GM21723 (cell line): ENCODE results near the gene ZPBP2.
"Not testable (repeated sequence)": the region's sequence is repeated elsewhere in the genome, so short reads cannot be mapped to it uniquely, and the experiment has no call there.

ENCODE experiments used
- ATAC-seq: cut with Tn5 transposase; IDR thresholded peaks from one replicate; pipeline ENCODE4 v1.9.1; 2021; ENCODE audit warnings: mild to moderate bottlenecking, moderate library complexity; ENCODE audit not compliant: unreplicated experiment

Gene ZPBP2, protein sequence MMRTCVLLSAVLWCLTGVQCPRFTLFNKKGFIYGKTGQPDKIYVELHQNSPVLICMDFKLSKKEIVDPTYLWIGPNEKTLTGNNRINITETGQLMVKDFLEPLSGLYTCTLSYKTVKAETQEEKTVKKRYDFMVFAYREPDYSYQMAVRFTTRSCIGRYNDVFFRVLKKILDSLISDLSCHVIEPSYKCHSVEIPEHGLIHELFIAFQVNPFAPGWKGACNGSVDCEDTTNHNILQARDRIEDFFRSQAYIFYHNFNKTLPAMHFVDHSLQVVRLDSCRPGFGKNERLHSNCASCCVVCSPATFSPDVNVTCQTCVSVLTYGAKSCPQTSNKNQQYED

DNA sequence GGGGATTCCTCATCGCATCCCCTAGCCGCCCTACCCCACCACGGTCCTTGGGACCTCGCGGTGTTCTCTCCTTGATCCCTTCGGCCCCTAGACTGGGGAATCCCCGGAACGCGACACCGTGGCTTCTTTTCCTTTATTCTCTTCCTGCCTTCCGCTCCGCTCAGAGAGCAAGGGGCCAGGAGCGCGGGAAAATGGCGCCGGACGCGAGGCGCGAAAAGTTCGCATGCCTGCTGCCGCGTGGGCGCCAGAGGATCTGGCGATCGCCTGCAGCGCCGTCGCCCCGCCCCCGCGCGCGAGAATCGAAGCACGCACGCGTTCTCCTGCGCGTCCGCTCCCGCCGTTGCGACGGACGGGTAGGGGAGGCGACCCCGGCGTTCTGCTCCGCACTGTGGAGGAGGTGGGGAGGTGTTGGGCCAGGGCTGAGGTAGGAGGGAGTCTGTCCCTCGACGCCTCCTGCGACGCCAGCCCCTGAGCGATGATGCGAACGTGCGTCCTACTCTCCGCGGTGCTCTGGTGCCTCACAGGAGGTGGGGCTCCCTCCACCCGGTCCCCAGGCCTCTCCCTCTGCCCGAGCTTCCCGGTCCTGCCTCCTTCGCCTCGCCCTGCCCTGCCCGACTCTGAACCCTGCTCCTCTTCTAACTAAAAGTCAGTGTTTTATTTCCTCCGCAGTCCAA lies at the start of gene ZPBP2:
Gene ZPBP2 (plus strand): TSS at position 323 of the 674 bp plus-strand sequence. CDS start 153 bp downstream, at position 476.
- ATAC-seq = no peak

DNA sequence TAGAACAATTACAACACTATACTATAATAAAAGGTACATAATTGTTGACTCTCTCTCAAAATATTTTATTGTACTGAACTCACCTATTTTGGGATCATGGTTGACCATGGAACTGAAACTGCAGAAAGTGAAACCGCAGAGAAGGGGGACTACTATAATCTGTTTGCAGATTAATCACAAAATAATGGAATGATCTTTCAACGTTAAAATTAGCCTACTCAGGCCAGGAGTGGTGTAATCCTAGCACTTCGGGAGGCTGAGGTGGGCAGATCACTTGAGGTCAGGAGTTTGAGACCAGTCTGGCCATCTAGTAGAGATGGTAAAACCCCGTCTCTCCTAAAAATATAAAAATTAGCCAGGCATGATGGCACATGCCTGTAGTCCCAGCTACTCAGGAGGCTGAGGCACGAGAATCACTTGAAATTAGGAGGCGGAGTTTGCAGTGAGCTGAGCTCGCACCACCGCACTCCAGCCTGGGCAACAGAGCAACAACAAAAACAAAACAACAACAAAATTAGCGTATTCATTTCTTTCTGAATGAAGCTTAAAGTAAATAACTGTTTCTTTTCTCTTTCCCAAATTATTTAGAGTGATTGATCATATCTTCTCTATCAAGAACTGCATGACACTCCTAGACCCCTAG lies 49.5 kb upstream of the ZPBP2 start:
- no peak for ATAC-seq

DNA sequence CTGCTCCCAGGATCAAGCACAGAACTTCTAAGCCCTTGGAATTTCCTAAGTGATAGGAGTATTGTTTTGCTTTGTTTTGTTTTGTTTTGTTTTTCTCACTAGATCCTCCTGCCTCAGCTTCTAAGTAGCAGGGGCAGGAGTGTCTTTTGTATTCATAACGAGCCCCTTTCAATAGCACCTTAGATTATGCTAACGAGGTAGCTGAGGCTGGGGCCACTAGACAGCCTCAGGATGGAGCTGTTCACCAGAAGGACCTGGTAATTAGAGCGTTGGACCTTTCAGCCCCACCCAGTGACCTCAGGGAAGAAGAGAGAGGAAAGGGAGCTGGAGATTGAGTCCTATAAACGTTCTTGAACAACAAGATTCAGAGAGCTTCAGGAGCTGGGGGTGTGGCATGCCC lies 47.5 kb upstream of the ZPBP2 start:
- ATAC-seq = no peak

DNA sequence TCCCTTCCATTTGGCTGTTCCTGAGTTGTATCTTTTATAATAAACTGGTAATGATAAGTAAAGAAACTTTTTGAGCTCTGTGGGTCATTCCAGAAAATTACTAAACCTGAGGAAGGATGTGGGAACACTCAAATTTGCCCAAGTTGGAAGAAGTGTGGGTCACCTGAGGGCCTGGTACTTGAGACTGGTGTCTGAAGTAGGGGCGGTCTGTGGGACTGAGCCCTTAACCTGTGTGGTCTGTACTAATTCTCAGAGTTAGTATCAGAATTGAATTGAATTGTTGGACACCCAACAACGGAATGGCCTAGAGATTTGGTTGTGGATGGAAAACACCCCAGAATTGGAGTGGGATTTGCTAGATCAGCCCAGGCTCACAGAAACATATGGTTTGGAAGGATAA lies 47.0 kb upstream of the ZPBP2 start:
- no peak for ATAC-seq

DNA sequence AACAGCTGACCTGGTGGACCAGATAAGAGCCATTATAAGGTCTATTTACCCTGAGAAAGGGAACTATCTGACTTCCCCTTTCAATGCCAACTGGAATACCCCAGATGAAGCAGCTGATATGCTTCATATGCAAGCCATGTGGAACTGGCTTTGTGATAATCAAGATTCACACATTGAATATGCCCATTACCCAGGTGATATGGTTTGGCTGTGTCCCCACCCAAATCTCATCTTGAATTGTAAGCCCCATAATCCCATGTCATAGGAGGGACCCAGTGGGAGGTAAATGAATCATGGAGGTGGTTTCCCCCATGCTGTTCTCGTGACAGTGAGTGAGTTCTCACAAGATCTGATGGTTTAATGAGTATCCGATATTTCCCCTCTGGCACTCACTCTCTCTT lies 46.0 kb upstream of the ZPBP2 start:
- ATAC-seq = no peak

DNA sequence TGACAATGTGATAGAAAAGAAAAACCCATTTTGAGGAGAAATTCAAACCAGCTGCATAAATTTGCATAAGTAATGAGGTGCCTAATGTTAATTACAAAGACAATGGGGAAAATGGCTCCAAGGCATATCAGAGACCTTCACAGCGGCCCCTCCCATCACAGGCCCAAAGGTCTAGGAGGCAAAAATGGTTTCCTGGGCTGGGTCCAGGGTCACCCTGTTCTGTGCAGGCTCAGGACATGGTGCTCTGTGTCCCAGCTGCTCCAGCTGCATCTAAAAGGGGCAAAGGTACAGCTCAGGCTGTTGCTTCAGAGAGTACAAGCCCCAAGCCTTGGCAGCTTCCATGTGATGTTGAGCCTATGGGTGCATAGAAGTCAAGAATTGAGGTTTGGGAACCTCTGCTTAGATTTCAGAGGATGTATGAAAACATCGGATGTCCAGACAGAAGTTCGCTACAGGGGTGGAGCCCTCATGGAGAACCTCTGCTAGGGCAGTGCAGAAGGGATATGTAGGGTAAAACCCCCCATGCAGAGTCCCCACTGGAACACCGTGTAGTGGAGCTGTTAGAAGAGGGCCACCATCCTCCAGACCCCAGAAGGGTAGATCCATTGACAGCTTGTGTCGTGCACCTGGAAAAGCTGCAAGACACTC lies 44.5 kb upstream of the ZPBP2 start:
- ATAC-seq = no peak

DNA sequence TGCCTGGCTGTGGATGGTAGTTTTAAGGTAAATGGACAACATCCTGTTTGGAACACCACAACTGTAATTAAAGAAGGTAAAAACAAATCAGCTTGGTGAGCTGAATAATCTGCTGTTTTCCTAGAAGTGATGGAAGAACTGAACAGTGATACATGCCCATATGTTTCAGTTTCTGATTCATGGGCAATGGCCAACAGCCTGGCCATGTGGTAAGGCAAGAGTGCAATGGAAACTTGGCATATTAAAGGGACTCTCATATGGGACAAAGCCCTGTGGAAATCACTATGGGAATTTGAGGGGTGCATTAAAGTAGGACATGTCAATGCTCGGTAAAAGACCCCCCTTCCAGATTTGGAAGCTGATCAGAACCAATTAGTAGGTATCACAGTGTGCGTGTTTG lies 41.7 kb upstream of the ZPBP2 start:
- no peak for ATAC-seq

DNA sequence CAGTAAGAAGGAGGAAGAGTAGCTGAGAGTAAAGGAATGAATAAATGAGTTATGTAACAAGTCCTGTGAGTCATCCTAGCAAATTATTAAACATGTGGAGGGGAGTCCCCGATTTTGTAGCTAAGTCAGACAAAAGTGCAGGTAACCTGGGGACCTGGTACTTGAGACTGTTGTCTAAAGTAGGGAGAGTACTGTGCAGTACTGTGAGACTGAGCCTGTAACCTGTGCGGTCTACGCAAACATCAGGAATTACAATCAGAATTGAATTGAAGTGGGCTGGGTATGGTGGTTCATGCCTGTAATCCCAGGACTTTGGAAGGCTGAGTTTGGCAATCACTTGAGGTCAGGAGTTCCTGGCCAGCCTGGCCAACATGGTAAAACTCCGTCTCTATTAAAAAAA lies 39.6 kb upstream of the ZPBP2 start:
- ATAC-seq = no peak

DNA sequence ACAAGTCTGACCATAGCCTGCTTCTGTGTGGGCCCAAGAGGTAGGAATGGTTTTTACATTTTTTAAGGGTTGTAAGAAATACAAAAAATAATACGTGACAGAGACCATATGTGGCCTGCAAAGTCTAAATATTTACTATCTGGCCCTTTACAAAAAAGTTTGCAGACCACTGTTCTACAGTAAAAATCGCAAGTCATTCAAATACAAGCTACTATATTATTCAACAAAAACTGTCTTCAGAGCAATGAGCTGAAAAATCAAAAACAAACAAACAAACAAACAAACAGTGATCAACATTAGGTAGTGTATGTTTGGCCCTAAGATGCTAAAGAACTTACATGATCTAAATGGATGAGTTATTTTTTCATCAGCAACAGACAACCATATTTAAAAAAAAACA lies 36.4 kb upstream of the ZPBP2 start:
- no peak for ATAC-seq

DNA sequence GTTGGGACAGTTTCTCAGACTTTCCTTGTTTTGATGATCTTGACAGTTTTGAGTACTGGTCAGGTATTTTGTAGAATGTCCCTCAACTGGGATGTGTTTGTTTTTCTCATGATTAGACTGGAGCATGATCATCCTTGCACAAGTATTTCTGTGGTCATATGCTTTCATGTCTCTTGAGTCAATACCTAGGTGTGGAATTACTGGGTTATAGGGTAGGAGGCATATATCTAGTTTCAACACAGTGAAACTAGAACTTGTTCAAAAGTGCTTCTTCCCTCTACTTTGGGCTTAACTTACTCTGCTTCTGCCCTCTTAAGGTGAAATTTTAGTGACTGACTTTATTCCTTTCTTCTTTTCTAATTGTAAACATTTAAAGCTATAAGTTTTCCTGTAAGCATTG lies 34.0 kb upstream of the ZPBP2 start:
- no peak for ATAC-seq

DNA sequence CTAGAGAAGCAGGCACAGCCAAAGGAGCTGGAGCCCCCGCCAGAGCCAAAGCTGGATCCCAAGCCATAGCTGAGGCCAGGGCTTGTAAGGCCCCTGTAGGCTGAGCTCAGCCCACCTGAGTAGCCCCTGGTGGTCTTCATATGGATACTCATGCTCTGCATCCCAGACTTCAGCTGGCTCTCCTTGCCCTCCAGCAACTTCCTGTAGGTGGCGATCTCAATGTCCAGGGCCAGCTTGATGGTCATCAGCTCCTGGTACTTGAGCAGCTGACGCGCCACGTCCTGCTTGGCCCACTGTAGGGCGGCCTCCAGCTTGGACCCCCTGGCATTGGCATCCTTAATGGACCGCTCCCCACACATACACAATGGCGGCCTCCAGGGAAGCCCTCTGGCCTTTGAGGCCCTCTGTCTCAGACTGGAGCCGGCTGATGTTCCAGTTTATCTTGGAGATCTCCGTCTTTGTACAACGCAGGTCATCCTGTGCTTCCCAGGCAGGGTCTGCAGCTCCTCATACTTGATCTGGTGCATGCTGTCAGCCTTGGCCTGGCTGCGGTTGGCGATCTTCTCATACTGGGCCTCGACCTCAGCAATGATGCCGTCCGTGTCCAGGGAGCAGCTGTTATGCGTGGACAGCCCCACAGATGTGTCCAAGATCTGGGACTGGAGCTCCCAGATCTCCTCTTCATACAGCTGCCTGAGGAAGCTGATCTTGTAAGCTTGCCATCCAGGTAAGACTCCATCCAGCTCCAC lies 32.8 kb upstream of the ZPBP2 start:
- ATAC-seq = no peak

DNA sequence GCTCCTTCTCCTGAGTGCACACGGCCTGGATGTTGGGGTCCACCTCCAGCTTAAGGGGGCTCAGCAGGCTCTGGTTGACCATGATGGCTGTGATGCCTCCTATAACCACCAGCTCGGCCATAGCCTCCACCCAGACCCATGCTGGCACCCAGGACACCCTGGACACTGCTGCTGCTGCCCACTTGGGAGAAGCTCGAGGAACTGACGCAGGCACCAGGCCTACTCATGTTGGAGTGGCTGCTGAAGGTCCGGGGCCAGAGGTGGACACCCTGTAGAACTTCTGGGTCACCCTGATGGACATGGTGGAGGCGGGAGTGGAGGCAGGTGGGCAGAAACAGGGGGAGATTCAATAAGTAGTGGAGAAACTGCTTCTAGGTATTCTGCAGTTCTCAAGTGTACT lies 31.9 kb upstream of the ZPBP2 start:
- no peak for ATAC-seq

DNA sequence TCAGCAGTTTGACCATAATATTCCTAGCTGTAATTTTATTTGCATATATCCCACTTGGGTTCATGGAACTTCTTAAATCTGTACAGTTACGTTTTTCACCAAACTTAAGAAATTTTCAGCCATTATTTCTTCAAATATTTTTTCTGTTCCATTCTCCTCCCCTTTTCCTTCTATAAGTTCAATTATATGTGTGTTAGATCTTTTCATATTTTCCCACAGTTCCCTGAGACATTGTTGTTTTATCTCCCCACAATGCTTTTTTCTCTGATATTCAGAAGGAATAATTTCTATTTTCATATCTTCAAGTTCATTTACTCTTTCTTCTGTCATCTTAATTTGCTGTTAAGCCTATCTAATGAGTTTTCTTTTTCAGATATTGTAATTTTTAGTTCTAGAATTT lies 29.9 kb upstream of the ZPBP2 start:
- ATAC-seq = no peak

DNA sequence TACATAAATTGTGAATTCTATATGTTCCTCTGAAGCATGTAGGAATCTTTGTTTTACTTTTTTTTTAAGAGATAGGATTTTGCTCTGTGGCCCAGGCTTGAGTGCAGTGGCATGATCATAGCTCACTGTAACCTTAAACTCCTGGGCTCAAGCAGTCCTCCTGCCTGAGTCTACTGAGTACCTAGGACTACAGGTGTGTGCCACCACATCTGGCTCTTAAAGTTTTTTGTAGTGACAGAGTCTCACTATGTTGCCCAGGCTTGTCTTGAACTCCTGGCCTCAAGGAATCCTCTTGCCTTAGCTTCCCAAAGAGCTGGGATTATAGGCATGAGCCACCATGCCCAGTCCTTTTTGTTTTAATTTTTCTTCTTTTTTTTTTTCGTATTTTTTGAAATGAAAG lies 29.2 kb upstream of the ZPBP2 start:
- no peak for ATAC-seq

DNA sequence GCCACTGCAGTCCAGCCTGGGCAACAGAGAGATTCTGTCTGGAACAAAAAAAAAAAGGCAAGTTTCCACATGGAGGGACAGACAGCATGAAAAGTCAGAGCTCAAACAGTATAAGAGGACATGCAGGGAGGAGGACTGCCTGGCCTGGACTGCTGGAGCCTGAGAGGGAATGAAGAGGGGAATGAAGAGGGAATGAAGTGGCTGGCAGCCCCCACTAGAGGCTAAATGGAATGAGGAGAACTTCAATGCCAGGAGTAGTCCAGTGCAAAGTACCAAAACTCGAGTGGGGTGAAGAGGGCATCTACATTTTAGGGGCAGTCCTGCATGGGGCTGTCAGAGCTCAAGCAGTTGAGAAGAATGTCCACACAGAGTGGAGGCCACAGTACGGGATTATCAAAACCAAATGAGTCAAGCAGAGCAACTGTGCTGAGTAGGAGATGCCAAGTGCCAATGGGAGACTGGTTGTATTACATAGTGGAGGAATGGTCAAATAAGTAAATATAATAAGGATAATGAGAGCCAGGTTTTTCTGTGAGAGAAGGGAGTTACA lies 26.8 kb upstream of the ZPBP2 start:
- no peak for ATAC-seq

DNA sequence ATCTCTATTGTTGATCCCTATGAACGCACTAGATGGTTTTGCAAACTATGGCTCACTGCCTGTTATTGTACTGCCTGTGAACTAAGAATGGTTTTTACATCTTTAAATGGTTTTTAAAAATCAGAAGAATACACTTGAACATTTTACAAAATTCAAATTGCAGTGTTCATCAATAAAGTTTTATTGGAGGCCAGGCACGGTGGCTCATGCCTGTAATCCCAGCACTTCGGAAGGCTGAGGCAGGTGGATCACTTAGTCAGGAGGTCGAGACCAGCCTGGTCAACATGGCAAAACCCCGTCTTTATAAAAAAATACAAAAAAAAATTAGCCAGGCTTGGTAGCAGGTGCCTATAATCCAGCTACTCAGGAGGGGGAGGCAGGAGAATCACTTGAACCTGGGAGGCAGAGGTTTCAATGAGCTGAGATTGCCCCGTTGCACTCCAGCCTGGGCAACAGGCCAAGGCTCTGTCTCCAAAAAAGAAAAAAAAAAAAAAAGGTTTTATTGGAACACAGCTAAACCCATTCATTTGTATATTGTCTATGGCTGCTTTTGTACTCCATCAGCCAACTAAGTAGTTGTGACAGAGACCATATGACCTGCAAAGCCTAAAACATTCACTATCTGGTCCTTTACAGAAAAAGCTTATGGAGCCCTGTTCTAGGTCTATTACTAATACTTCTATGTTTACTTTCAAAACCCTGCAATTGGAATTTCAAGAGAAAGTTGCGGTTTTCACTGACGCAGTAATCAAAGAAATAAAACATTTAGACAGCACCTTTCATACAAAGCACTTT lies 22.8 kb upstream of the ZPBP2 start:
- no peak for ATAC-seq

DNA sequence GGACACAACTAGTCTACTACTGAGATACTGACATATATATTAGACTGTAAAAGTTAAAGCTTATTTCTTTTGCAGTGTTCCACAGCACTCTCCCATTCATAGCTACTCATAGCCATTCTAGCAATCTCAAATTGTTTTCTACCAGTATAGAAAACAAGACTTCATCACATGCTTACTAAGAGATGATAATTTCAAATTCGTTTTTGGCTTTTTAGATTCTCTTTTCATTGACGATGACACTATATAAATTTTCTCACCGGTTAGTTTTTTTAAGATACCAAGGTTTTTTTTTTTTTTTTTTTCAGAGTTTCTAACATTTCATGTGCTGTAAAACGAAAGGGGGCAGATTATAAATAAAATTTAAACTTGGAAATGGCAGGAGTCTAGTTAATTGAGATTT lies 21.8 kb upstream of the ZPBP2 start:
- ATAC-seq = no peak

DNA sequence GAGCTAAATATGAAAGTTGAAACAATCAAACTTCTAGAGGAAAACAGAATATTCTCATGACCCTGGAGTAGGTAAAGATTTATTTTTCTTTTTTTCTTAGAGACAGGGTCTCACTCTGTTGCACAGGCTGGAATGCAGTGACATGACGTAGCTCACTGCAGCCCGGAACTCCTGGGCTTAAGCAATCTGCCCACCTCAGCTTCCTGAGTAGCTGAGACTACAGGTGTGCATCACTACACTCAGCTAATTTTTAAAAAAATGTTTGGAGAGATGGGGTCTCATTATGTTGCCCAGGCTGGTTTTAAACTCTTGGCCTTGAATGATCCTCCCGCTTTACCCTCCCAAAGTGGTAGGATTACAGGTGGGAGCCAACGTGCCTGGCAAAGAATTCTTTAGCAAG lies 19.4 kb upstream of the ZPBP2 start:
- no peak for ATAC-seq

DNA sequence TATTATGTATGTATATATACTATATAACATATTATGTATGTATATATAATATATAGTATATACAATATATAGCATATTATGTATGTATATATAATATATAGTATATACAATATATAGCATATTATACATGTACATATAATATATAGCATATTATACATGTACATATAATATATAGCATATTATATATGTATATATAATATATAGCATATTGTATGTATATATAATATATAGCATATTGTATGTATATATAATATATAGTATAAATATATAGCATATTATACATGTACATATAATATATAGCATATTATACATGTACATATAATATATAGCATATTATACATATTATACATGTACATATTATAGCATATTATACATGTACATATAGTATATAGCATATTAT lies 17.8 kb upstream of the ZPBP2 start:
- not testable (repeated sequence) for ATAC-seq

DNA sequence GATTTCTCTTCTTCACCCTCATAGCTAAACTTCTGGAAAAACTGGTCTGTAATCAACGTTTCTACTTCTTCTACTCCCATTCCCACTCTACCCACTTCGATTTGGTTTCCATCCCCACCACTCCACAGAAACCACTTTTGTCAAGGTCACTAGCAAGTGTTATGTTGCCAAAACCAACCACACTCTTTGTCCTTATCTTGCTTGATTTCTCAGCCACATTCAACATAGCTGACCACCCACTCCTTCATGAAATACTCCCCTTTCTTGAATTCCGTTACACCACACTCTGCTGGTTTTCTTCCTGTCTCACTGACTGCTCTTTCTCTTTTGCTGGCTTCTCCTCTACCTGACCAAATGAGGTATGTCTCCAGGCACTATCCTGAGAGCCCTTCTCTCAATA lies 15.8 kb upstream of the ZPBP2 start:
- no peak for ATAC-seq
